Keratinocyte (primary cell): ENCODE data around the gene NEGR1. TPM values are rescaled to one million over a fixed set of nuclear protein-coding genes. Genes with fewer than 3 reads are reported as not detected.

Experiments
- DNase-seq: peaks from one replicate; pipeline ENCODE4 v3.0.0-alpha.2; 2011; ENCODE audit warnings: low read depth, missing footprints, low spot score
- FAIRE-seq: peaks from 2 replicates; lab custom pipeline; 2011; peaks lifted over from hg19 to GRCh38; lab: Jason Lieb, UNC
- H2AFZ ChIP-seq: 2 replicates; pipeline ENCODE4 v1.6.0; 2012; ENCODE audit warnings: low read length, control low read depth, inconsistent platforms; ENCODE audit not compliant: control insufficient read depth
- H3K27ac ChIP-seq: 2 replicates; pipeline ENCODE4 v1.5.1; 2011; ENCODE audit warnings: low read length; ENCODE audit not compliant: control insufficient read depth, insufficient read depth
- H3K27me3 ChIP-seq: 3 replicates; pipeline ENCODE4 v1.6.0; 2011; ENCODE audit warnings: low read length; ENCODE audit not compliant: control insufficient read depth, insufficient read depth; ENCODE audit errors: extremely low read depth
- H3K36me3 ChIP-seq, 2 experiments: 2 replicates in 1 of 2; 3 replicates in 1 of 2; pipeline ENCODE4 v1.5.1; 2011; ENCODE audit warnings: low read length in 2 of 2, mild to moderate bottlenecking in 1 of 2; ENCODE audit not compliant: control insufficient read depth in 2 of 2, insufficient read depth in 2 of 2; ENCODE audit errors: extremely low read depth in 1 of 2
- H3K4me1 ChIP-seq: 3 replicates; pipeline ENCODE4 v1.5.1; 2011; ENCODE audit warnings: low read length; ENCODE audit not compliant: control insufficient read depth, insufficient read depth; ENCODE audit errors: extremely low read depth
- H3K4me2 ChIP-seq: 3 replicates; pipeline ENCODE4 v1.6.0; 2011; ENCODE audit warnings: low read depth, low read length; ENCODE audit not compliant: control insufficient read depth, insufficient read depth; ENCODE audit errors: extremely low read depth
- H3K4me3 ChIP-seq, 3 experiments: fragments of 200-600 bp in 1 of 3; sonication (generic) in 1 of 3; 2 replicates in 2 of 3; 3 replicates in 1 of 3; pipeline ENCODE4 v1.5.1; 2011 to 2016; ENCODE audit warnings: low read length in 3 of 3, mild to moderate bottlenecking in 3 of 3, control low read depth in 2 of 3, inconsistent platforms in 1 of 3, low read depth in 1 of 3, mixed read lengths in 1 of 3, mixed run types in 1 of 3, moderate library complexity in 1 of 3; ENCODE audit not compliant: control insufficient read depth in 2 of 3, insufficient read depth in 2 of 3; ENCODE audit errors: extremely low read depth in 1 of 3
- H3K79me2 ChIP-seq: 2 replicates; pipeline ENCODE4 v1.6.0; 2012; ENCODE audit warnings: low read length; ENCODE audit not compliant: control insufficient read depth, insufficient read depth
- H3K9ac ChIP-seq: 3 replicates; pipeline ENCODE4 v1.6.0; 2011; ENCODE audit warnings: low read length; ENCODE audit not compliant: control insufficient read depth, insufficient read depth; ENCODE audit errors: extremely low read depth
- H3K9me1 ChIP-seq: 3 replicates; pipeline ENCODE4 v1.6.0; 2011; ENCODE audit warnings: low read length; ENCODE audit not compliant: control insufficient read depth, insufficient read depth; ENCODE audit errors: extremely low read depth
- H3K9me3 ChIP-seq: 2 replicates; pipeline ENCODE4 v1.5.1; 2012; ENCODE audit warnings: low read depth, low read length; ENCODE audit not compliant: control insufficient read depth
- H4K20me1 ChIP-seq: 3 replicates; pipeline ENCODE4 v1.6.0; 2011; ENCODE audit warnings: low read length; ENCODE audit not compliant: control insufficient read depth, insufficient read depth; ENCODE audit errors: extremely low read depth
- CTCF ChIP-seq, 3 experiments: IDR thresholded peaks in 1 of 3; conservative IDR thresholded peaks in 1 of 3; optimal IDR thresholded peaks in 1 of 3; 2 replicates in 2 of 3; 3 replicates in 1 of 3; pipeline versions ENCODE3 to v1.5.1; 2011; ENCODE audit warnings: low read length in 3 of 3, mild to moderate bottlenecking in 3 of 3, moderate library complexity in 2 of 3, control low read depth in 1 of 3, inconsistent platforms in 1 of 3; ENCODE audit not compliant: insufficient read depth in 2 of 3; ENCODE audit errors: extremely low read depth in 1 of 3
- EZH2 ChIP-seq: IDR thresholded peaks from one replicate; pipeline ENCODE4 v1.6.1; 2012; ENCODE audit warnings: inconsistent platforms, mild to moderate bottlenecking, low read length, moderate library complexity
- dilution Hi-C: fragments of 300-500 bp; cut with MboI; formaldehyde crosslinking; loops from one replicate; pipeline ENCODE4 v1.7.0; 2020; ENCODE audit warnings: low sequenced_read_pairs; ENCODE audit not compliant: extremely low pct_ligation_motif_present
- polyA plus RNA-seq, 5 experiments: library from polyadenylated mRNA; depleted of rRNA in 3 of 5; stranded (reverse) in 3 of 5; stranded (forward) in 1 of 5; unstranded in 1 of 5; fragments of >200 nt; gene quantifications; 1 replicate in 1 of 5; 2 replicates in 3 of 5; 3 replicates in 1 of 5; pipeline versions ENCODE4 v1.2.1 to v1.2.3, GENCODE V29; 2011 to 2012; ENCODE audit warnings: missing spikeins in 2 of 5, low read depth in 1 of 5, low replicate concordance in 1 of 5

The NEGR1 gene
- polyA plus RNA-seq, 1 donor (not counting 4 experiments of a cell fraction or from before 2014, with no cell fraction given): 1.6 TPM

- peak; percentile 62 for DNase-seq
- Histone ChIP-seq H3K4me1 (peaks cover 21% of the 10 kb centered on the region), H3K79me2 (no peaks in the 10 kb centered on the region), H3K4me2 (peak overlapping the region; percentile 93), H3K27ac (peak overlapping the region; percentile 88), H3K27me3 (no peaks in the 10 kb centered on the region), H3K9me3 (no peaks in the 10 kb centered on the region), H3K9me1 (no peaks in the 10 kb centered on the region), H4K20me1 (no peaks in the 10 kb centered on the region), H2AFZ (peak overlapping the region; percentile 52), H3K9ac (peak overlapping the region; percentile 92), H3K36me3 (no peaks in the 10 kb centered on the region), H3K4me3 (peak overlapping the region; percentile 64 to 93 (median 90))
- FAIRE-seq: peak; percentile 92
- TF ChIP-seq CTCF (optimal IDR thresholded peaks at IDR 0.05 in 1 of 3, IDR thresholded peaks at IDR 0.05 in 1 of 3, conservative IDR thresholded peaks at IDR 0.05 in 1 of 3; ENCODE audit: extremely low read depth in 1 of 3, insufficient read depth in 2 of 3, low read length in 3 of 3) (peak in 2 of 3 experiments; percentile 12 to 47), EZH2 (no peak)
- dilution Hi-C loops: no loop called here
Measured at GRCh38 chr1:72284348-72285073, 2.2 kb upstream of the NEGR1 start.

GRCh38 chr1:72284084-72284347 is 1.7 kb upstream of the NEGR1 start:
- H3K4me1 ChIP-seq: peaks cover 21% of the 10 kb centered on the region
- H3K27ac ChIP-seq: peak overlapping the region; percentile 88
- DNase-seq: no peak
- H3K9me1 ChIP-seq: no peaks in the 10 kb centered on the region
- no peak for TF ChIP-seq CTCF (optimal IDR thresholded peaks at IDR 0.05 in 1 of 3, IDR thresholded peaks at IDR 0.05 in 1 of 3, conservative IDR thresholded peaks at IDR 0.05 in 1 of 3; ENCODE audit: extremely low read depth in 1 of 3, insufficient read depth in 2 of 3, low read length in 3 of 3)
- TF ChIP-seq EZH2: no peak
- no peaks in the 10 kb centered on the region for H3K9me3 ChIP-seq
- peak overlapping the region; percentile 64 to 93 (median 90) for H3K4me3 ChIP-seq
- peak overlapping the region; percentile 93 for H3K4me2 ChIP-seq
- no peak for FAIRE-seq
- dilution Hi-C loops: no loop called here
- peak overlapping the region; percentile 98 for H2AFZ ChIP-seq
- H3K27me3 ChIP-seq: no peaks in the 10 kb centered on the region
- peak overlapping the region; percentile 92 for H3K9ac ChIP-seq
- no peaks in the 10 kb centered on the region for H3K36me3 ChIP-seq
- no peaks in the 10 kb centered on the region for H4K20me1 ChIP-seq
- H3K79me2 ChIP-seq: no peaks in the 10 kb centered on the region
